ENCODE data around the gene POLE4.

POLE4 gene

GRCh38 chr2:74991977-74992376, 33.5 kb downstream of the POLE4 start:
- DNase-seq (ENCODE audit: low read depth): no peak

- no peak for DNase-seq (ENCODE audit: low read depth)
Measured at GRCh38 chr2:74999468-74999867, 41.0 kb downstream of the POLE4 start.

GRCh38 chr2:75002007-75002406, 43.6 kb downstream of the POLE4 start:
- no peak for DNase-seq (ENCODE audit: low read depth)

- no peak for DNase-seq (ENCODE audit: low read depth)
Measured at GRCh38 chr2:75003276-75003675, 44.8 kb downstream of the POLE4 start.

GRCh38 chr2:75003773-75004172, 45.3 kb downstream of the POLE4 start:
- DNase-seq (ENCODE audit: low read depth): no peak

GRCh38 chr2:75006041-75006440, 47.6 kb downstream of the POLE4 start:
- no peak for DNase-seq (ENCODE audit: low read depth)

- no peak for DNase-seq (ENCODE audit: low read depth)
Measured at GRCh38 chr2:75007061-75007460, 48.6 kb downstream of the POLE4 start.

GRCh38 chr2:75007819-75008218, 49.4 kb downstream of the POLE4 start:
- DNase-seq (ENCODE audit: low read depth): no peak

- no peak for DNase-seq (ENCODE audit: low read depth)
Measured at GRCh38 chr2:75010571-75010970, 52.1 kb downstream of the POLE4 start.

- DNase-seq (ENCODE audit: low read depth): no peak
Measured at GRCh38 chr2:75012080-75012479, 53.6 kb downstream of the POLE4 start.

GRCh38 chr2:75018162-75018561, 59.7 kb downstream of the POLE4 start:
- DNase-seq (ENCODE audit: low read depth): no peak
